GM19238 (cell line): Measurements from ENCODE around the gene FPR3.
"Not testable (repeated sequence)": the region's sequence is repeated elsewhere in the genome, so short reads cannot be mapped to it uniquely, and the experiment has no call there.

Source experiments
- DNase-seq: peaks from one replicate; pipeline ENCODE4 v3.0.0; 2011; ENCODE audit warnings: low spot score; ENCODE audit not compliant: insufficient read length

Gene FPR3

GRCh38 chr19:51794885-51795490 lies at the start of gene FPR3:
TSS of gene FPR3 (plus strand) at chr19:51795157. CDS start at chr19:51823749, 28,592 bp downstream.
- DNase-seq = no peak

- DNase-seq = no peak
These were observed 48.2 kb upstream of the FPR3 start for GRCh38 chr19:51746731-51747130.

GRCh38 chr19:51749979-51750378 lies 45.0 kb upstream of the FPR3 start:
- no peak for DNase-seq

GRCh38 chr19:51750400-51751094 lies 44.4 kb upstream of the FPR3 start:
- DNase-seq = no peak

GRCh38 chr19:51751655-51752054 lies 43.3 kb upstream of the FPR3 start, which contains the start of gene FPR1:
TSS of gene FPR1 (minus strand) at chr19:51751878. CDS start at chr19:51746994, 4,884 bp downstream.
- no peak for DNase-seq

GRCh38 chr19:51754109-51754508 lies 40.8 kb upstream of the FPR3 start:
- DNase-seq = no peak

- DNase-seq = no peak
These were observed 40.2 kb upstream of the FPR3 start for GRCh38 chr19:51754770-51755169.

- DNase-seq = no peak
These were observed 39.4 kb upstream of the FPR3 start for GRCh38 chr19:51755571-51755970.

- no peak for DNase-seq
These were observed 34.1 kb upstream of the FPR3 start, which contains the start of gene FPR2 for GRCh38 chr19:51760697-51761356. TSS of gene FPR2 (plus strand) at chr19:51761180. CDS start at chr19:51768659, 7,479 bp downstream.

GRCh38 chr19:51761696-51762095 lies 33.3 kb upstream of the FPR3 start:
- DNase-seq = no peak

- DNase-seq = no peak
These were observed 29.9 kb upstream of the FPR3 start for GRCh38 chr19:51765086-51765485.

- no peak for DNase-seq
These were observed 28.5 kb upstream of the FPR3 start for GRCh38 chr19:51766461-51766860.

GRCh38 chr19:51771376-51772130 lies 23.4 kb upstream of the FPR3 start:
- DNase-seq = no peak

GRCh38 chr19:51772977-51773376 lies 22.0 kb upstream of the FPR3 start:
- DNase-seq = no peak

GRCh38 chr19:51776561-51776960 lies 18.4 kb upstream of the FPR3 start:
- DNase-seq = not testable (repeated sequence)

- DNase-seq = peak; percentile 15
These were observed 17.1 kb upstream of the FPR3 start for GRCh38 chr19:51777570-51778462.

GRCh38 chr19:51779181-51779580 lies 15.8 kb upstream of the FPR3 start:
- no peak for DNase-seq

- no peak for DNase-seq
These were observed 15.3 kb upstream of the FPR3 start for GRCh38 chr19:51779703-51780102.

GRCh38 chr19:51780270-51780669 lies 14.7 kb upstream of the FPR3 start:
- DNase-seq = no peak

GRCh38 chr19:51781999-51782398 lies 13.0 kb upstream of the FPR3 start:
- no peak for DNase-seq

GRCh38 chr19:51783372-51783771 lies 11.6 kb upstream of the FPR3 start:
- no peak for DNase-seq
